ENCODE results near the gene ASTN2.

GRCh38 chr9:116435706-116436105 is 979.2 kb downstream of the ASTN2 start:
- no peak for TF ChIP-seq CTCF (conservative IDR thresholded peaks at IDR 0.05; ENCODE audit: low read length)
- TF ChIP-seq EZH2phosphoT487 (IDR thresholded peaks at IDR 0.05; ENCODE audit: borderline replicate concordance, low read depth, low read length) = no peak
